Kidney epithelial cell (primary cell): ENCODE data around the gene NLRC5. TPM values are rescaled to one million over a fixed set of nuclear protein-coding genes. Genes with fewer than 3 reads are reported as not detected.

ENCODE experiments used
- DNase-seq: peaks from one replicate; pipeline ENCODE4 v3.0.0-alpha.2; 2010; ENCODE audit warnings: low read depth
- H3K27me3 ChIP-seq: 2 replicates; pipeline ENCODE4 v1.6.0; 2011; ENCODE audit warnings: low read length; ENCODE audit not compliant: control insufficient read depth, insufficient read depth
- H3K36me3 ChIP-seq: 2 replicates; pipeline ENCODE4 v1.5.1; 2011; ENCODE audit warnings: low read length; ENCODE audit not compliant: control insufficient read depth, insufficient read depth
- H3K4me3 ChIP-seq: 2 replicates; pipeline ENCODE4 v1.5.1; 2011; ENCODE audit warnings: low read depth, mild to moderate bottlenecking, control low read depth, low read length
- CTCF ChIP-seq: IDR thresholded peaks from 2 replicates; pipeline ENCODE4 v1.5.1; 2011; ENCODE audit warnings: mild to moderate bottlenecking, moderate library complexity, low read length, control low read depth, inconsistent platforms; ENCODE audit not compliant: insufficient read depth, poor library complexity, severe bottlenecking
- total RNA-seq: library from RNA; depleted of rRNA; stranded (reverse); fragments of >200 nt; gene quantifications from 2 replicates; pipeline ENCODE4 v1.2.3, GENCODE V29; 2015

The NLRC5 gene
- total RNA-seq, 1 donor from 2014 or later, result 7.7 TPM

GRCh38 chr16:56944954-56945839, 44.2 kb upstream of the NLRC5 start:
- no peak overlapping the region for H3K4me3 ChIP-seq
- DNase-seq, result no peak
- H3K27me3 ChIP-seq, result no peaks in the 10 kb centered on the region
- H3K36me3 ChIP-seq, result peaks cover 5% of the 10 kb centered on the region
- TF ChIP-seq CTCF, result no peak

GRCh38 chr16:56945847-56946527, 43.4 kb upstream of the NLRC5 start:
- no peaks in the 10 kb centered on the region for H3K27me3 ChIP-seq
- no peak overlapping the region for H3K4me3 ChIP-seq
- no peak for DNase-seq
- TF ChIP-seq CTCF, result no peak
- H3K36me3 ChIP-seq, result peaks cover 5% of the 10 kb centered on the region

- DNase-seq, result no peak
- TF ChIP-seq CTCF, result no peak
- Histone ChIP-seq H3K36me3 (peaks cover 3% of the 10 kb centered on the region), H3K27me3 (no peaks in the 10 kb centered on the region), H3K4me3 (no peak overlapping the region)
These were observed 42.4 kb upstream of the NLRC5 start for GRCh38 chr16:56946767-56947603.

- no peak for DNase-seq
- no peak for TF ChIP-seq CTCF
- Histone ChIP-seq H3K4me3 (no peak overlapping the region), H3K27me3 (no peaks in the 10 kb centered on the region), H3K36me3 (peaks cover 1% of the 10 kb centered on the region)
These were observed 41.8 kb upstream of the NLRC5 start for GRCh38 chr16:56947604-56947995.

- H3K36me3 ChIP-seq, result peaks cover 1% of the 10 kb centered on the region
- no peaks in the 10 kb centered on the region for H3K27me3 ChIP-seq
- no peak for TF ChIP-seq CTCF
- DNase-seq, result no peak
- no peak overlapping the region for H3K4me3 ChIP-seq
These were observed 41.1 kb upstream of the NLRC5 start for GRCh38 chr16:56948234-56948633.
